Astrocyte (in vitro differentiated cells and primary cell): Measurements from ENCODE around the gene GABARAPL2. TPM values are rescaled to one million over a fixed set of nuclear protein-coding genes. Genes with fewer than 3 reads are reported as not detected.
"Not testable (repeated sequence)": the region's sequence is repeated elsewhere in the genome, so short reads cannot be mapped to it uniquely, and the experiment has no call there.

Experiments
- DNase-seq: peaks from one replicate; pipeline ENCODE4 v3.0.0-alpha.2; 2010; ENCODE audit warnings: low read depth
- FAIRE-seq: peaks from 2 replicates; lab custom pipeline; 2011; peaks lifted over from hg19 to GRCh38; lab: Jason Lieb, UNC
- H2AFZ ChIP-seq: 2 replicates; pipeline ENCODE4 v1.6.0; 2012; ENCODE audit warnings: low read depth, low read length, inconsistent platforms
- H3K27ac ChIP-seq: 2 replicates; pipeline ENCODE4 v1.5.1; 2011; ENCODE audit warnings: low read depth, low read length, inconsistent platforms
- H3K27me3 ChIP-seq: 2 replicates; pipeline ENCODE4 v1.6.0; 2011; ENCODE audit warnings: low read length, inconsistent platforms; ENCODE audit not compliant: insufficient read depth
- H3K36me3 ChIP-seq: 2 replicates; pipeline ENCODE4 v1.5.1; 2011; ENCODE audit warnings: low read length, inconsistent platforms; ENCODE audit not compliant: insufficient read depth
- H3K4me1 ChIP-seq: 2 replicates; pipeline ENCODE4 v1.5.1; 2011; ENCODE audit warnings: low read length, inconsistent platforms; ENCODE audit not compliant: insufficient read depth
- H3K4me2 ChIP-seq: 2 replicates; pipeline ENCODE4 v1.6.0; 2012; ENCODE audit warnings: low read length, inconsistent platforms
- H3K4me3 ChIP-seq: 2 replicates; pipeline ENCODE4 v1.5.1; 2011; ENCODE audit warnings: low read depth, mild to moderate bottlenecking, low read length, inconsistent platforms; ENCODE audit not compliant: insufficient read depth
- H3K79me2 ChIP-seq: 2 replicates; pipeline ENCODE4 v1.6.0; 2012; ENCODE audit warnings: mild to moderate bottlenecking, low read length, inconsistent platforms; ENCODE audit not compliant: insufficient read depth
- H3K9ac ChIP-seq: 2 replicates; pipeline ENCODE4 v1.6.0; 2012; ENCODE audit warnings: mild to moderate bottlenecking, low read length, inconsistent platforms
- H3K9me3 ChIP-seq: 2 replicates; pipeline ENCODE4 v1.5.1; 2012; ENCODE audit warnings: low read depth, mild to moderate bottlenecking, low read length, inconsistent platforms; ENCODE audit not compliant: insufficient read depth
- H4K20me1 ChIP-seq: 2 replicates; pipeline ENCODE4 v1.6.0; 2012; ENCODE audit warnings: low read length, inconsistent platforms; ENCODE audit not compliant: insufficient read depth
- H3K27ac Mint-ChIP-seq: one replicate; pipeline ENCODE4 v1.8.0; 2021; ENCODE audit warnings: mild to moderate bottlenecking, mixed read lengths; ENCODE audit not compliant: unreplicated experiment
- H3K27me3 Mint-ChIP-seq: one replicate; pipeline ENCODE4 v1.8.0; 2021; ENCODE audit warnings: low read depth, mixed read lengths; ENCODE audit not compliant: unreplicated experiment
- H3K36me3 Mint-ChIP-seq: one replicate; pipeline ENCODE4 v1.8.0; 2021; ENCODE audit warnings: low read depth, mixed read lengths; ENCODE audit not compliant: unreplicated experiment
- H3K4me1 Mint-ChIP-seq: one replicate; pipeline ENCODE4 v1.8.0; 2021; ENCODE audit warnings: low read depth, mixed read lengths; ENCODE audit not compliant: unreplicated experiment
- H3K4me3 Mint-ChIP-seq: one replicate; pipeline ENCODE4 v1.8.0; 2021; ENCODE audit warnings: mild to moderate bottlenecking, moderate library complexity, mixed read lengths; ENCODE audit not compliant: unreplicated experiment
- H3K9me3 Mint-ChIP-seq: one replicate; pipeline ENCODE4 v1.8.0; 2021; ENCODE audit warnings: mild to moderate bottlenecking, mixed read lengths; ENCODE audit not compliant: unreplicated experiment
- CTCF ChIP-seq: IDR thresholded peaks from 2 replicates; pipeline ENCODE4 v1.5.1; 2011; ENCODE audit warnings: low read depth, mild to moderate bottlenecking, inconsistent platforms, low read length, moderate library complexity; ENCODE audit not compliant: insufficient read depth
- EZH2 ChIP-seq: IDR thresholded peaks from 2 replicates; pipeline ENCODE4 v1.6.1; 2012; ENCODE audit warnings: mild to moderate bottlenecking, low read length, inconsistent platforms; ENCODE audit not compliant: insufficient read depth
- total RNA-seq: library from RNA; stranded (reverse); gene quantifications from 2 replicates; pipeline ENCODE4 v1.2.1, GENCODE V29; 2021

Gene GABARAPL2
- total RNA-seq, 1 donor from 2014 or later = 108 TPM

GRCh38 chr16:75535901-75536300, 30.3 kb upstream of the GABARAPL2 start, which contains the start of gene CHST5:
TSS of gene CHST5 (minus strand) at chr16:75536108. CDS start at chr16:75530384, 5,724 bp downstream.
- Mint-ChIP-seq H3K4me1 (no peaks in the 10 kb centered on the region), H3K9me3 (no peaks in the 10 kb centered on the region), H3K4me3 (no peak within 1 kb of the TSS), H3K27me3 (peaks cover 20% of the 10 kb centered on the region), H3K36me3 (peaks cover 4% of the 10 kb centered on the region), H3K27ac (no peak within 1 kb of the TSS)
- Histone ChIP-seq H2AFZ (no peak within 1 kb of the TSS), H3K4me2 (no peak within 1 kb of the TSS), H3K36me3 (no peaks in the 10 kb centered on the region), H3K27ac (no peak within 1 kb of the TSS), H4K20me1 (no peaks in the 10 kb centered on the region), H3K9me3 (no peaks in the 10 kb centered on the region), H3K4me3 (no peak within 1 kb of the TSS), H3K27me3 (no peaks in the 10 kb centered on the region), H3K79me2 (no peaks in the 10 kb centered on the region), H3K9ac (no peak within 1 kb of the TSS), H3K4me1 (no peaks in the 10 kb centered on the region)
- TF ChIP-seq CTCF (no peak), EZH2 (no peak)
- FAIRE-seq (no peak), DNase-seq (no peak)

GRCh38 chr16:75537776-75538175, 28.4 kb upstream of the GABARAPL2 start:
- peaks cover 4% of the 10 kb centered on the region for H3K27me3 Mint-ChIP-seq
- no peak for FAIRE-seq

GRCh38 chr16:75538882-75539565, 27.2 kb upstream of the GABARAPL2 start:
- DNase-seq, H2AFZ ChIP-seq, H3K4me3 Mint-ChIP-seq, FAIRE-seq, H3K27me3 Mint-ChIP-seq, H3K4me1 ChIP-seq, H3K79me2 ChIP-seq, H3K4me1 Mint-ChIP-seq, H3K9me3 Mint-ChIP-seq, H3K4me3 ChIP-seq, H3K36me3 Mint-ChIP-seq, H3K9ac ChIP-seq, H3K9me3 ChIP-seq, H3K36me3 ChIP-seq, H3K4me2 ChIP-seq, H4K20me1 ChIP-seq, H3K27me3 ChIP-seq, H3K27ac Mint-ChIP-seq, H3K27ac ChIP-seq: not testable (repeated sequence)

More at GRCh38 chr16:75537776-75538175, 28.4 kb upstream of the GABARAPL2 start:
- H3K9me3 Mint-ChIP-seq = no peaks in the 10 kb centered on the region
- Histone ChIP-seq H3K4me3 (no peak overlapping the region), H2AFZ (no peak overlapping the region), H3K36me3 (no peaks in the 10 kb centered on the region), H4K20me1 (no peaks in the 10 kb centered on the region), H3K4me1 (no peaks in the 10 kb centered on the region), H3K27me3 (no peaks in the 10 kb centered on the region), H3K79me2 (no peaks in the 10 kb centered on the region), H3K27ac (no peak overlapping the region), H3K4me2 (no peak overlapping the region), H3K9ac (no peak overlapping the region), H3K9me3 (no peaks in the 10 kb centered on the region)
- TF ChIP-seq CTCF (no peak), EZH2 (no peak)
- H3K27ac Mint-ChIP-seq = no peak overlapping the region
- no peaks in the 10 kb centered on the region for H3K4me1 Mint-ChIP-seq
- no peak overlapping the region for H3K4me3 Mint-ChIP-seq
- H3K36me3 Mint-ChIP-seq = peaks cover 5% of the 10 kb centered on the region
- DNase-seq = no peak
